ENCODE data around the gene AP2S1.

Gene AP2S1

DNA sequence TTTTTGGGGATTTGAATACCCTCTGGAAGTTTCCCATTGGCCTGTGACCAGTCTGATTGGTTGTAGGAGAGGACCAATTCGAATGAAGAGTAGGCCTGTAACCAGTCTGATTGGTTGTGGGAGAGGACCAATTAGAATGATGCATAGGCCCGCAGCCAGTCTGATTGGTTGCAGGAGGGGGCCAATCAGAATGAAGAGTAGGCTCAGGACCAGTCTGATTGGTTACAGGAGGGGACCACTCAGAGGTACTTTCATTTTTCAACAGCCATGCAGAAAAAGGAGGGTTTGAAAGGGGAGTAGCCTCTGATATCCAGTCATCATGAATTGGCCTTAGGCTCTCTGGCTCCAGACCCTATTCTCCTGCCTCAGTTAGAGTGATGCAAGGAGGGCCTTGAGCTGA lies 31.8 kb downstream of the AP2S1 start:
- H3K4me3 ChIP-seq (ENCODE audit: low read depth, low read length), result no peak overlapping the region
- TF ChIP-seq MYC (IDR thresholded peaks at IDR 0.05; ENCODE audit: low read depth, low read length) (no peak), POLR2A (IDR thresholded peaks at IDR 0.05; ENCODE audit: extremely low read depth, insufficient read length) (no peak)
- TF ChIP-seq, protein P1, sequence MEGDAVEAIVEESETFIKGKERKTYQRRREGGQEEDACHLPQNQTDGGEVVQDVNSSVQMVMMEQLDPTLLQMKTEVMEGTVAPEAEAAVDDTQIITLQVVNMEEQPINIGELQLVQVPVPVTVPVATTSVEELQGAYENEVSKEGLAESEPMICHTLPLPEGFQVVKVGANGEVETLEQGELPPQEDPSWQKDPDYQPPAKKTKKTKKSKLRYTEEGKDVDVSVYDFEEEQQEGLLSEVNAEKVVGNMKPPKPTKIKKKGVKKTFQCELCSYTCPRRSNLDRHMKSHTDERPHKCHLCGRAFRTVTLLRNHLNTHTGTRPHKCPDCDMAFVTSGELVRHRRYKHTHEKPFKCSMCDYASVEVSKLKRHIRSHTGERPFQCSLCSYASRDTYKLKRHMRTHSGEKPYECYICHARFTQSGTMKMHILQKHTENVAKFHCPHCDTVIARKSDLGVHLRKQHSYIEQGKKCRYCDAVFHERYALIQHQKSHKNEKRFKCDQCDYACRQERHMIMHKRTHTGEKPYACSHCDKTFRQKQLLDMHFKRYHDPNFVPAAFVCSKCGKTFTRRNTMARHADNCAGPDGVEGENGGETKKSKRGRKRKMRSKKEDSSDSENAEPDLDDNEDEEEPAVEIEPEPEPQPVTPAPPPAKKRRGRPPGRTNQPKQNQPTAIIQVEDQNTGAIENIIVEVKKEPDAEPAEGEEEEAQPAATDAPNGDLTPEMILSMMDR (IDR thresholded peaks at IDR 0.05; ENCODE audit: low read depth, low read length), result no peak
- TF ChIP-seq, protein P2, sequence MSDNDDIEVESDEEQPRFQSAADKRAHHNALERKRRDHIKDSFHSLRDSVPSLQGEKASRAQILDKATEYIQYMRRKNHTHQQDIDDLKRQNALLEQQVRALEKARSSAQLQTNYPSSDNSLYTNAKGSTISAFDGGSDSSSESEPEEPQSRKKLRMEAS (IDR thresholded peaks at IDR 0.05; ENCODE audit: low read depth, low read length), result no peak
- DNase-seq (ENCODE audit: low read depth), result peak; percentile 81

DNA sequence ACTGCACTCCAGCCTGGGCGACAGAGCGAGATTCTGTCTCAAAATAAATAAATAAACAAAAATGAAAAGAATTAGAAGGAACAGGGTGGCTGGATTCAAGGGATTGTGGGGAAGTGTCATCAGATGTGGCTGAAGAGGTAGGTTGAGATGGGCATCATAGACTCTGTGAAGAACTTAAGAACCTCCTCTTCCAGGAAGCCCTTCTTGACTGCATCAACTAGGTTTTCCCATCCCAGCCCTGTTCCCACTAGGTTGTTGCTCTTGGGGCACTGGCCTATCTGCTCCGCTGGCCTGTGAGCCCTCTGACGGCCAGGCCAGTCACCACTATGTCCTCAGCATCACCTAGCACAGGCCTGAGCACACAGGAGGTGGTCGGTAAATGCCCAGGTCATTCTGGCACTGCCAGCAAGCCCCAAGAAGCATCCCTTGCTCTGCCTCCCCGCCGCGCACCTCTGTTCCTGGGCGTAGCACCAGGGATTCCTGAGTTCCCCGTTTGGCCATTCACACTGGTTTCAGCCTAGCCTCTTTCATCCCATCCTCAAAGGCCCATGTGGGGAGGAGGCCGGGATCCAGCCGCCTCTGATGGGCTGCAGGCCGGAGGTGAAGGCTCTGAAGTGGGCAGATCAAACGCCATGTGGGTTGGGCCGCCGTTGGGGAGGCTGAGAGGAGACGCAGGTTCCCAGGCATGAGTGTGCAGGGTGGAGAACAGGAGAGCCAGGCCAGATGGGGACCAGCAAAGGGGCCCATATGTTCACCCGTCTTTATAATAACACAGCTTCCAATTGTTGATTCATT lies 34.6 kb downstream of the AP2S1 start:
- H3K4me3 ChIP-seq (ENCODE audit: low read depth, low read length), result no peak overlapping the region
- TF ChIP-seq, protein P1 (IDR thresholded peaks at IDR 0.05; ENCODE audit: low read depth, low read length), result no peak
- TF ChIP-seq, protein P2 (IDR thresholded peaks at IDR 0.05; ENCODE audit: low read depth, low read length), result no peak
- TF ChIP-seq MYC (IDR thresholded peaks at IDR 0.05; ENCODE audit: low read depth, low read length), result no peak
- no peak for TF ChIP-seq POLR2A (IDR thresholded peaks at IDR 0.05; ENCODE audit: extremely low read depth, insufficient read length)
- no peak for DNase-seq (ENCODE audit: low read depth)

DNA sequence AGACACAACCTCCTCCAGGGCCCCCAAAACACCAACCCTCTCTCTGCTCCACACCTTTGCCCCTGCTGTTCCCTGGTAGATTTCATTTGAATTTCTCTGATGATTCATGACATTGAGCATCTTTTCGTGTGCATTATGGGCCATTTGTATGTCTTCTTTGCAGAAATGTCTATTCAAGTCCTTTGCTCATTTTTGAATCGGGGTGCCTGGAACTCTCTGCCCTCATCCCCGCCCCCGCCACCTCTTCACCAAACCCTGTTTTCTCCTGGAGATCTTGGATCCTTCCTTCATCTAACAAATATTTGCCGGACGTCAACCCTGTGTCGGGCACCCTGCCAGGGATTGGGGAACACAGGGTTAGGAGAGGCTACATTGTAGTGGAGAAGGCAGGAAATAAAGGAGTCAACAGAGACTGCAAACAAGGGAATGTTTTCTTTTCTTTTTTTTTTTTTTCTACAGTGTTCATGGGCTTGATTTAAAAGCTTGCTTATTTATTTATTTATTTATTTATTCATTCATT lies 36.7 kb downstream of the AP2S1 start:
- H3K4me3 ChIP-seq (ENCODE audit: low read depth, low read length), result no peak overlapping the region
- no peak for TF ChIP-seq POLR2A (IDR thresholded peaks at IDR 0.05; ENCODE audit: extremely low read depth, insufficient read length)
- no peak for TF ChIP-seq MYC (IDR thresholded peaks at IDR 0.05; ENCODE audit: low read depth, low read length)
- TF ChIP-seq, protein P2 (IDR thresholded peaks at IDR 0.05; ENCODE audit: low read depth, low read length), result no peak
- TF ChIP-seq, protein P1 (IDR thresholded peaks at IDR 0.05; ENCODE audit: low read depth, low read length), result no peak
- DNase-seq (ENCODE audit: low read depth), result no peak

DNA sequence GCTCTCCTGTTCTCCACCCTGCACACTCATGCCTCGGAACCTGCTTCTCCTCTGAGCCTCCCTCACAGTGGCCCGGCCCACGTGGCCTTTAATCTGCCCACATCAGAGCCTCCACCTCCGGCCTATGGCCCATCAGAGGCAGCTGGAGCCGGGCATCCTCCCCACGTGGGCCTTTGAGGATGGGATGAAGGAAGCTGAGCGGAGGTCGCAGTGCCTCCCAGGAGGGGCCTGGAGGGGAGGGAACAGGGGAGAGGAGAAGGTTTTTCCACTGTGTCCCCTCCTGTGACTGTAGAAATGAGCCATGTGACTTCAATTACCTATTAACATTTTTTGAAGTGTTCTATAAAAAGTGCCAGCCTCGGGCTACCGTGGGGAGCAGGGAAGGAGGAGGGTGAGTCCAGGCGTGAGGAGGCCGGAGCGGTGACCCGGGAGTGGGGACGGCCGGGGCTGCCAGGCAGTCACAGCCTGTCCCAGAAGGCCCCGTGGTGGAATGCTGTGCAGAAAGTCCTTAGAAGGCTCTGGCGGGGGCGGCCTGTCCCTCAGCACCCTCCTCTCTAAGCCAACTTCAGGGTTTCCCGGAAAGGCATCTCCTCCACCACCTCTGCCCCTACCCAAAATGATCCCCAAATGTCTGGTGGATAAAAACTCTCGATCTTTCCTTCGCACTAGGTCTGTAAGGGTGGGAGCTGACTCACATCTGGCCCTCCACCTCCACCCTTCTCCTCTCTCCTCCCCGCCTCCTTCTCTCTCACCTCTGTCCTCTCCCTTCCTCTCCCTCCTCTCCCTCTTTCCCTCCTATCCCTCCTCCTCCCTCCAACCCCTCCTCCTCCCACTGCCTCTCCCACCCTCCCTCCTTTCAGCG lies 37.4 kb downstream of the AP2S1 start:
- TF ChIP-seq MYC (IDR thresholded peaks at IDR 0.05; ENCODE audit: low read depth, low read length) (no peak), POLR2A (IDR thresholded peaks at IDR 0.05; ENCODE audit: extremely low read depth, insufficient read length) (no peak)
- TF ChIP-seq, protein P2 (IDR thresholded peaks at IDR 0.05; ENCODE audit: low read depth, low read length), result no peak
- TF ChIP-seq, protein P1 (IDR thresholded peaks at IDR 0.05; ENCODE audit: low read depth, low read length), result no peak
- DNase-seq (ENCODE audit: low read depth), result no peak
- no peak overlapping the region for H3K4me3 ChIP-seq (ENCODE audit: low read depth, low read length)

DNA sequence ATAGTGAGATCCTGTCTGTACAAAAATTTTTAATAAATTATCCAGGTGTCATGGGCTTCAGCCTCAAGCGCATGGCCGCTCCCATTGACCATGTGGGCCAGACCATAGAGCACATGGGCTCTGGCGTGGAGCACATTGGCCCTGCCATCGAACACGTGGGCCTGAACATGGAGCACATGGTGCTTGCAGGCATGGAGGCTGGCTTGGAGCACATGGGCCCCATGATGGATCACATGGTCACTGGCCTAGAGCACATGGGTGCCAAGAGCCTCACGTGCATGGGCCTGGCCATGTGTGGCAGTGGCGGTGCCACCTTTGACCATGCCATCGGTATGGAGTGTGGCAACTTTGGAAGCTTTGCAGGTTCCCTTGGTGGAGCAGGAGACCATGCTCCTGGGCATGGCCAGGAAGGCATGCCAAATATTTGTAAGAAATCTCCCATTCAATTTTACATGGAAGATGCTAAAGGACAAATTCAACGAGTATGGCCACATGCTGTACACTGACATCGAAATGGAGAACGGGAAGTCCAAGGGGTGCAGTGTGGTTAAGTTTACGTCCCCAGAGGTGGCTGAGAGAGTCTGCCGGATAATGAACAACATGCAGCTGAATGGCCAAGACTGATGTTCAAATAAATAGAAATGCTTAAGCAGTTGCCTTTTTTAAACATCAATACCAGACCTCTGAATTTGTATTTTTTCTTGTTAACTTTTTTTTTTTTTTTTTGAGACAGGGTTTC lies 40.9 kb downstream of the AP2S1 start:
- peak; percentile 81 for DNase-seq (ENCODE audit: low read depth)
- no peak overlapping the region for H3K4me3 ChIP-seq (ENCODE audit: low read depth, low read length)
- TF ChIP-seq MYC (IDR thresholded peaks at IDR 0.05; ENCODE audit: low read depth, low read length), result peak; percentile 76
- TF ChIP-seq, protein P1 (IDR thresholded peaks at IDR 0.05; ENCODE audit: low read depth, low read length), result no peak
- TF ChIP-seq, protein P2 (IDR thresholded peaks at IDR 0.05; ENCODE audit: low read depth, low read length), result peak; percentile 96

All from NB4 (cell line).